ENCODE results near the gene PCK2.

Gene PCK2

GRCh38 chr14:24078146-24078545 is 16.0 kb upstream of the PCK2 start:
- TF ChIP-seq PATZ1 (CRISPR knock-in tag; IDR thresholded peaks at IDR 0.05; ENCODE audit: borderline replicate concordance), result no peak
- no peak for TF ChIP-seq TSHZ2 (CRISPR knock-in tag; IDR thresholded peaks at IDR 0.05)
- no peak for TF ChIP-seq CSRNP3 (CRISPR knock-in tag; IDR thresholded peaks at IDR 0.05)
- TF ChIP-seq TOX (CRISPR knock-in tag; IDR thresholded peaks at IDR 0.05; ENCODE audit: borderline replicate concordance), result no peak
- TF ChIP-seq RARB (CRISPR knock-in tag; IDR thresholded peaks at IDR 0.05), result no peak
- no peak for TF ChIP-seq BACH2 (CRISPR knock-in tag; IDR thresholded peaks at IDR 0.05; ENCODE audit: borderline replicate concordance)
- no peak for TF ChIP-seq ZC3H10 (CRISPR knock-in tag; IDR thresholded peaks at IDR 0.05)
- no peak for TF ChIP-seq POU6F1 (CRISPR knock-in tag; IDR thresholded peaks at IDR 0.05; ENCODE audit: borderline replicate concordance, low read depth)
- no peak for TF ChIP-seq ZNF70 (CRISPR knock-in tag; IDR thresholded peaks at IDR 0.05)
- TF ChIP-seq ZFP30 (CRISPR knock-in tag; IDR thresholded peaks at IDR 0.05), result no peak
- TF ChIP-seq ESRRG (CRISPR knock-in tag; IDR thresholded peaks at IDR 0.05), result no peak
- no peak for TF ChIP-seq TCF4 (CRISPR knock-in tag; IDR thresholded peaks at IDR 0.05; ENCODE audit: borderline replicate concordance)
- TF ChIP-seq PPARA (CRISPR knock-in tag; IDR thresholded peaks at IDR 0.05; ENCODE audit: borderline replicate concordance), result no peak
- no peak for TF ChIP-seq CSDC2 (CRISPR knock-in tag; IDR thresholded peaks at IDR 0.05)
- TF ChIP-seq ARNTL (CRISPR knock-in tag; IDR thresholded peaks at IDR 0.05; ENCODE audit: borderline replicate concordance, low read depth), result no peak
- TF ChIP-seq SNAI2 (CRISPR knock-in tag; IDR thresholded peaks at IDR 0.05), result no peak
- TF ChIP-seq OSR1 (CRISPR knock-in tag; IDR thresholded peaks at IDR 0.05), result no peak
- no peak for TF ChIP-seq ISL1 (CRISPR knock-in tag; IDR thresholded peaks at IDR 0.05)
- TF ChIP-seq ZNF565 (CRISPR knock-in tag; conservative IDR thresholded peaks at IDR 0.05; ENCODE audit: low read depth), result no peak
- ATAC-seq, result no peak

- no peak; the same call in 2 of the 3 replicates for ATAC-seq
- TF ChIP-seq ARNTL (CRISPR knock-in tag; IDR thresholded peaks at IDR 0.05; ENCODE audit: borderline replicate concordance, low read depth), result no peak
- TF ChIP-seq ZNF8 (CRISPR knock-in tag; IDR thresholded peaks at IDR 0.05), result no peak
- TF ChIP-seq TOX (CRISPR knock-in tag; IDR thresholded peaks at IDR 0.05; ENCODE audit: borderline replicate concordance), result no peak
- TF ChIP-seq CSRNP3 (CRISPR knock-in tag; IDR thresholded peaks at IDR 0.05), result no peak
- TF ChIP-seq ZNF565 (CRISPR knock-in tag; conservative IDR thresholded peaks at IDR 0.05; ENCODE audit: low read depth), result no peak
- no peak for TF ChIP-seq TCF4 (CRISPR knock-in tag; IDR thresholded peaks at IDR 0.05; ENCODE audit: borderline replicate concordance)
- TF ChIP-seq POU6F1 (CRISPR knock-in tag; IDR thresholded peaks at IDR 0.05; ENCODE audit: borderline replicate concordance, low read depth), result no peak
- no peak for TF ChIP-seq ESRRG (CRISPR knock-in tag; IDR thresholded peaks at IDR 0.05)
- TF ChIP-seq BACH2 (CRISPR knock-in tag; IDR thresholded peaks at IDR 0.05; ENCODE audit: borderline replicate concordance), result no peak
- TF ChIP-seq ISL1 (CRISPR knock-in tag; IDR thresholded peaks at IDR 0.05), result no peak
- TF ChIP-seq PATZ1 (CRISPR knock-in tag; IDR thresholded peaks at IDR 0.05; ENCODE audit: borderline replicate concordance), result no peak
- no peak for TF ChIP-seq PPARA (CRISPR knock-in tag; IDR thresholded peaks at IDR 0.05; ENCODE audit: borderline replicate concordance)
- TF ChIP-seq TSHZ2 (CRISPR knock-in tag; IDR thresholded peaks at IDR 0.05), result no peak
These were observed 14.5 kb upstream of the PCK2 start for GRCh38 chr14:24079491-24080141.

Data from SK-N-SH treated with all-trans-retinoic acid at 6 μM for 48 hours (cell line).